PFSK-1 (cell line): ENCODE measurements around the gene PRDM16.

Experiments
- FOXP2 ChIP-seq: optimal IDR thresholded peaks from 2 replicates; pipeline ENCODE3; 2011; ENCODE audit warnings: borderline replicate concordance, control low read depth, inconsistent platforms; ENCODE audit not compliant: insufficient read depth; ENCODE audit errors: extremely low read length, extremely low read depth
- POLR2AphosphoS5 ChIP-seq: IDR thresholded peaks from 2 replicates; pipeline ENCODE4 v1.6.1; 2012; ENCODE audit warnings: low read depth, mild to moderate bottlenecking, control low read depth, low read length, moderate library complexity
- SIN3A ChIP-seq: IDR thresholded peaks from 2 replicates; pipeline ENCODE4 v1.6.1; 2012; ENCODE audit warnings: mild to moderate bottlenecking, low read length, moderate library complexity, borderline replicate concordance; ENCODE audit not compliant: insufficient read depth
- TAF1 ChIP-seq: IDR thresholded peaks from 2 replicates; pipeline ENCODE4 v1.6.1; 2012; ENCODE audit warnings: low read length, control low read depth, borderline replicate concordance; ENCODE audit not compliant: insufficient read depth
- TF ChIP-seq, protein P1 (sequence below), 2 experiments: IDR thresholded peaks; 2 replicates each; pipeline versions ENCODE4 v1.6.1 to v1.8.0; 2011 to 2012; ENCODE audit warnings: low read depth in 2 of 2, low read length in 2 of 2, control low read depth in 1 of 2, inconsistent platforms in 1 of 2, mild to moderate bottlenecking in 1 of 2, moderate library complexity in 1 of 2; ENCODE audit not compliant: insufficient read depth in 1 of 2

DNA sequence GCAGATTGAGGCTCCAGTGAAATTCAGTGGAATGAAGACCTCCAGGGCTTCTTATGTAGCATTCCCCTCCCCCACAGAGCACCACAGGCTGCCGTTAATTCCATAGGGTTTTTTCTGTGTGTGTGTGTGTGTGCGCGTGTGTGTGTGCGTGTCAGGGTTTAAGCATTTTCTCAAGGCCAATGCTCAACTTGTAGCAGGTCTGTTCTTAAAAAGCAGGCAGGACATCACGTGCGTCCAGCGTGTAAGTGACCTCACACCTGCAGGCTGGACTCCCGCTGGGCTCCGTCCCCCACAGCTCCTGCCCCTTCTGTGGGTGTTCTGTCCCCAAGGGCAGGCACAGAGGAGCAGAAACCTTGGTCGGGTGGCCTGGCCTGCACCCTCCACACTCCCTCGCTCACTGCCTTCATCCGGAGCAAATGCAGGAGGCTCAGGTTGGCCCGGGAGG is 5.3 kb downstream of the PRDM16 start:
- TF ChIP-seq POLR2AphosphoS5 (no peak), TAF1 (no peak), SIN3A (no peak), FOXP2 (no peak)
- TF ChIP-seq, protein P1, sequence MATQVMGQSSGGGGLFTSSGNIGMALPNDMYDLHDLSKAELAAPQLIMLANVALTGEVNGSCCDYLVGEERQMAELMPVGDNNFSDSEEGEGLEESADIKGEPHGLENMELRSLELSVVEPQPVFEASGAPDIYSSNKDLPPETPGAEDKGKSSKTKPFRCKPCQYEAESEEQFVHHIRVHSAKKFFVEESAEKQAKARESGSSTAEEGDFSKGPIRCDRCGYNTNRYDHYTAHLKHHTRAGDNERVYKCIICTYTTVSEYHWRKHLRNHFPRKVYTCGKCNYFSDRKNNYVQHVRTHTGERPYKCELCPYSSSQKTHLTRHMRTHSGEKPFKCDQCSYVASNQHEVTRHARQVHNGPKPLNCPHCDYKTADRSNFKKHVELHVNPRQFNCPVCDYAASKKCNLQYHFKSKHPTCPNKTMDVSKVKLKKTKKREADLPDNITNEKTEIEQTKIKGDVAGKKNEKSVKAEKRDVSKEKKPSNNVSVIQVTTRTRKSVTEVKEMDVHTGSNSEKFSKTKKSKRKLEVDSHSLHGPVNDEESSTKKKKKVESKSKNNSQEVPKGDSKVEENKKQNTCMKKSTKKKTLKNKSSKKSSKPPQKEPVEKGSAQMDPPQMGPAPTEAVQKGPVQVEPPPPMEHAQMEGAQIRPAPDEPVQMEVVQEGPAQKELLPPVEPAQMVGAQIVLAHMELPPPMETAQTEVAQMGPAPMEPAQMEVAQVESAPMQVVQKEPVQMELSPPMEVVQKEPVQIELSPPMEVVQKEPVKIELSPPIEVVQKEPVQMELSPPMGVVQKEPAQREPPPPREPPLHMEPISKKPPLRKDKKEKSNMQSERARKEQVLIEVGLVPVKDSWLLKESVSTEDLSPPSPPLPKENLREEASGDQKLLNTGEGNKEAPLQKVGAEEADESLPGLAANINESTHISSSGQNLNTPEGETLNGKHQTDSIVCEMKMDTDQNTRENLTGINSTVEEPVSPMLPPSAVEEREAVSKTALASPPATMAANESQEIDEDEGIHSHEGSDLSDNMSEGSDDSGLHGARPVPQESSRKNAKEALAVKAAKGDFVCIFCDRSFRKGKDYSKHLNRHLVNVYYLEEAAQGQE (IDR thresholded peaks at IDR 0.05; ENCODE audit: insufficient read depth in 1 of 2, low read depth in 2 of 2, low read length in 2 of 2) = no peak
